Measurements from ENCODE around the gene SYT14. TPM values are rescaled to one million over a fixed set of nuclear protein-coding genes. Genes with fewer than 3 reads are reported as not detected.
"Not testable (repeated sequence)": the region's sequence is repeated elsewhere in the genome, so short reads cannot be mapped to it uniquely, and the experiment has no call there.

Gene SYT14
- not detected for total RNA-seq
- long read RNA-seq, result 0 reads

DNA sequence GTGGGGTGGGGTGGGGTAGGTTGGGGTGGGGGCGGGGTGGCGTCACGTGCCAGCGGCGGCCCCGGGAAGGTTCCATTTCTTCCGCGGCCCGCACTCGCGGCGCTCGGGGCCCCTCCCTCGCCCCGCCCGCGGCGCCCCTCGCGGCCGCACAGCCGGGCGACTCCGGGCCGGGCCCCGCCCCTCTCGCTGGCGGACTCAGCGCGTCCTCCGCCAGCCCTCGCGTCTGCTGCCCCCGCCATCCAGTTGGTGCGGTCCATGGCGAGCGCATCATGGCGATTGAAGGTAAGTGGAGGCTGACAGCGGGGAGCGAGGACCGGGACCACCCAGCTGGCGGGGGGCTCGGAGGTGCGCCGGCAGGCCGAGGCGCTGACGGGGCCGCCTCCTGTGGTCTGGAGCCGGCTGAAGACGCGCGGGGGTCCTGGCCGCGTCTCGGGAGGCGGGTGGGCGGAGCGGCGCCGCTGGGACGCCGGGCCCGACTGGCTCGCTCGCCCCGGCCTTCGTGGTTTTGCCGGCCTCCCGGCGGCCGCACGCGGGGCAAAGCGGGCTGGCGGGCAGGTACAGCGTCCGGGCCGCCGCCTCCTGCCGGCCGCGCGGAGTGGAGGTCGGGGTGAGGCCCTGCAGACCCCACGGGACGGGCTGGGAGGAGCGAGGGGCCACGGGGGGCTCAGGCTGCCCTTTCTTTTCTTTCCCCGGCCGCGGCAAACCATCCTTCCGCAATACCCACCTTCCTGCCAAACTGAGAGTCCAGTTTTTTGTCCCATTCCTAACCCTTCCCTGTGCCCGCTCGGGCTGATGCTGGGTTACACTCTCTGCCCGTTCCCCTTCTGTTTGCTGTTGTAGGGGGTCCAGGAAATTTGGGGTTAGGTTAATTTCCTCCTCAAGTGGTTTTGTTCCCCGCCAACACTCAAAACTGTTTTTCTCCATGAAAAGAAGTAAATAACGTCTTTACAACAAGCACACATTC, at the start of gene SYT14:
TSS of gene SYT14 (plus strand) at position 222 of the 964 bp plus-strand sequence. CDS start at position 270, 48 bp downstream.
- no peak for ATAC-seq (ENCODE audit: poor library complexity)
- no peak for DNase-seq
- intact Hi-C loops (cut with DNase I), result no loop called here

GRCh38 chr1:209888291-209889076, 49.5 kb upstream of the SYT14 start:
- ATAC-seq (ENCODE audit: poor library complexity); DNase-seq; intact Hi-C loops (cut with DNase I): not testable (repeated sequence)

GRCh38 chr1:209889077-209889418, 49.0 kb upstream of the SYT14 start:
- intact Hi-C loops (cut with DNase I), result no loop called here
- no peak for DNase-seq
- no peak for ATAC-seq (ENCODE audit: poor library complexity)

- DNase-seq (no peak), ATAC-seq (ENCODE audit: poor library complexity) (no peak)
- intact Hi-C loops (cut with DNase I), result no loop called here
Measured at GRCh38 chr1:209890641-209891330, 47.2 kb upstream of the SYT14 start.

GRCh38 chr1:209893751-209894150, 44.3 kb upstream of the SYT14 start:
- intact Hi-C loops (cut with DNase I), result no loop called here
- no peak for ATAC-seq (ENCODE audit: poor library complexity)

GRCh38 chr1:209895709-209896108, 42.3 kb upstream of the SYT14 start:
- DNase-seq, result no peak
- ATAC-seq (ENCODE audit: poor library complexity), result no peak
- intact Hi-C loops (cut with DNase I), result no loop called here

More at GRCh38 chr1:209893751-209894150, 44.3 kb upstream of the SYT14 start:
- no peak for DNase-seq

GRCh38 chr1:209896346-209896745, 41.7 kb upstream of the SYT14 start:
- intact Hi-C loops (cut with DNase I), result no loop called here
- no peak for DNase-seq
- no peak for ATAC-seq (ENCODE audit: poor library complexity)

GRCh38 chr1:209898271-209898670, 39.7 kb upstream of the SYT14 start:
- ATAC-seq (ENCODE audit: poor library complexity); DNase-seq; intact Hi-C loops (cut with DNase I): not testable (repeated sequence)

DNA sequence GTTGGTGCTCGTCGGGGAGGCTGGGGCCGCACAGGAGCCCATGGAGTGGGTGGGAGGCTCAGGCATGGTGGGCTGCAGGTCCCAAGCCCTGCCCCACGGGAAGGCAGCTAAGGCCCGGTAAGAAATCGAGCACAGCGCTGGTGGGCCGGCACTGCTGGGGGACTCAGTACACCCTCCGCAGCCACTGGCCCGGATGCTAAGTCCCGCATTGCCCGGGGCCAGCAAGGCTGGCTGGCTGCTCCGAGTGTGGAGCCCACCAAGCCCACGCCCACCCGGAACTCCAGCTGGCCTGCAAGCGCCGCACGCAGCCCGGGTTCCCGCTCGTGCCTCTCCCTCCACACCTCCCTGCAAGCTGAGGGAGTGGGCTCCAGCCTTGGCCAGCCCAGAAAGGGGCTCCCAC, 39.2 kb upstream of the SYT14 start:
- intact Hi-C loops (cut with DNase I); ATAC-seq (ENCODE audit: poor library complexity): not testable (repeated sequence)
- peak; percentile 31 for DNase-seq

DNA sequence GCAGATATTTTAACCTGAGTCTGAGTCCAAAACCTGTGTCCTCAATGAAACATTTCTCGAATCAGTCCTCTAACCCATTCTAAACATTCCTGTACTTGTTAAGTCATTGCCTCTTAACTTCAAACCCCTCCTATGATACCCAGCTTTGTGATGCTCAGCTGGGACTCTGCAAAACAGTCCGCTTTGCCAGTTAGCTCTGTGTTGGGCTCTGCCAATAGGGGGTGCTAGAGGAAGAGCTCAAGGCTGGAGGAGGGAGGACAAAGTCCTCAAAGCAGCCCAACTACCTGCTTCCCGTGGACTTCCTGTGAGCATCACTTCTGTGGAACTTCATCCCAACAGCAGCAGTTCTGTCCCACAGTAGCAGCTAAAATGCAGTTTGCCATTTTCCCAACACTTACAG, 38.1 kb upstream of the SYT14 start:
- intact Hi-C loops (cut with DNase I), result no loop called here
- ATAC-seq (ENCODE audit: poor library complexity) (no peak), DNase-seq (no peak)

DNA sequence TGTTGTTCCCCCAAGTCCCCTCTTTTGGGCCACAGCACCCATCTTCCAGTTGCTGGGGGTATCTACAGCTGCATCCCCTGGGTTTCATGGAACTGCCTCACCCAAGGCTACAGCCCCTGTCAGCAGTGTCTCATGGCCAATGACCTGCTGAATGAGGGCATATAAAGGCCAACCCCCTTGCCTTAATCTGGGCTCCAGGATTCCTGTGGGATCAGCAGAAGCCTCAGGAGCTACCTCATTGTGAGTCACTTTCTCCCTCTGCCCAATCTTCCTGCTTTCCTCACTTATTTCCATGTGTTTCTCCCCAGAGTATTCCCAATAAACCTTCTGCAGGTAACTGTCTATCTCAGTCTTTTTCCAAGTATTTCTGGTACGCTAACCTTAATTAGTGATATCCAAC, 37.3 kb upstream of the SYT14 start:
- DNase-seq, result no peak
- intact Hi-C loops (cut with DNase I), result no loop called here
- no peak for ATAC-seq (ENCODE audit: poor library complexity)

- DNase-seq (no peak), ATAC-seq (ENCODE audit: poor library complexity) (no peak)
- intact Hi-C loops (cut with DNase I), result no loop called here
Measured at GRCh38 chr1:209901211-209901610, 36.8 kb upstream of the SYT14 start.

DNA sequence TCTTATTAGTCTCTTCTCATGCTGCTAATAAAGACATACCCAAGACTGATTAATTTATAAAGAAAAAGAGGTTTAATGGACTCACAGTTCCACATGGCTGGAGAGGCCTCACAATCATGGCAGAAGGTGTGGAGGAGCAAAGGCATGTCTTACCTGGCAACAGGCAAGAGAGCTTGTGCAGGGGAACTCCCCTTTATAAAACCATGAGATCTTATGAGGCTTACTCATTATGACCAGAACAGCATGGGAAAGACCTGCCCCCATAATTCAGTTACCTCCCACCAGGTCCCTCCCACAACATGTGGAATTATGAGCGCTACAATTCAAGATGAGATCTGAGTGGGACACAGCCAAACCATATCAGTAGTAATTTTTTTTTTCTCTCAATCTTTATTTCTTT, 33.2 kb upstream of the SYT14 start:
- not testable (repeated sequence) for DNase-seq

GRCh38 chr1:209911746-209912145, 26.3 kb upstream of the SYT14 start:
- ATAC-seq (ENCODE audit: poor library complexity), result no peak
- intact Hi-C loops (cut with DNase I), result no loop called here
- DNase-seq, result no peak

More for the DNA sequence above, 33.2 kb upstream of the SYT14 start:
- intact Hi-C loops (cut with DNase I); ATAC-seq (ENCODE audit: poor library complexity): not testable (repeated sequence)

DNA sequence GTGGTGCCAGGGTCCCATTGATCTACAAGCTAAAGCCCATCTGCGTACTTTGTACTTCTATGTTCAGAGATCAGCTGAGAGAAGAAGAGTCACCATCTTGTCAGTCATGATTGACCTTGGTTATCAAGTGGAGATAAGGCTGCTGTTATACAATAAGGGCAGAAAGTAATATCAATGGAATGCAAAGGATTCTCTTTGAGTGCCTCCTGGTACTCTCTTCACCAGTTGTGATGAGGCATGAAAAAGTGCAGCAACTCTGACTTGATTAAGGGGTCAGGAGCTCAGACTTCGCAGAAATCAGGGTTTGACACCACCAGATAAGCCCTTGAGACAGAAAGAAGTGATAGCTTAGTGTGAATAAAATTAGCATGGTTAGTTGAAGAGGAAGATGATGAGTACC, 25.7 kb upstream of the SYT14 start:
- ATAC-seq (ENCODE audit: poor library complexity) (no peak), DNase-seq (no peak)

GRCh38 chr1:209919637-209920036, 18.4 kb upstream of the SYT14 start:
- DNase-seq; ATAC-seq (ENCODE audit: poor library complexity); intact Hi-C loops (cut with DNase I): not testable (repeated sequence)

More for the DNA sequence above, 25.7 kb upstream of the SYT14 start:
- intact Hi-C loops (cut with DNase I), result no loop called here

DNA sequence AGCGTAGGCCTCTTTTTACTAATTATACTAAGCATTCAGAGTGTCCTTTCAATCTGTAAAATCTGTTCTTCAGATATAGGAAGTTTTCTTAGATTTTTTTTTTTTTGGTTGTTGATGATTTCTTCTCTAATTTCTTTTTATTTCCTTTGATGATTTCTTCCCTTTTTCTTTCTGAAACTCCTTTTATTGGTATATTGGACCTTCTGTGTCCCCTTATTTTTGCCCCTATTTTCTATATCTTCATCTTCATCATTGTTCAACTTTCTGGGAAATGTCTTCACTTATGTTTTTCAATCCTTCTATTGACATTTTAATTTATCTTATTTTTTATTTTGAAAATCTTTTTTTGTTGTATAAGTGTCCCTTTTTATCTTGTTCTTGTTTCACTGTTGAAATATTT, 17.2 kb upstream of the SYT14 start:
- DNase-seq (no peak), ATAC-seq (ENCODE audit: poor library complexity) (no peak)
- intact Hi-C loops (cut with DNase I), result no loop called here

DNA sequence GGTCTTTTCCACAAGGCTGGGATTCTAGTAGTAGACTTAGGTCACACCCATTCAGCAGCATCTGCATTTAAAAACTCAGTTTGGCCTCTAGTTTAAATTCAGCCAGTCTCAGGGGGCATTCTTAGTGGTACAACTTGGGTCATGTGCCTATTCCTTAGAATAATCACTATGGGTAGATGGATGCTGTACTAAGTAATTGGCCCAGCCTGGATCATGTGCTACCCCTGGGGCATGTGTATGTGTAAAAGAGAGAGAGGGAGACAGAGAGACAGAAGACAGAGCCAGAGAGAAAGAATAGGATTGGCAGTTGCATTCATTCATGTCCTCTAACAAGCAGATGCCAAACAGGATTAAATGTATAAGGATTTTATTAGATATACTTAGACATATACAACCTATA, 13.6 kb upstream of the SYT14 start:
- intact Hi-C loops (cut with DNase I), result no loop called here
- DNase-seq (no peak), ATAC-seq (ENCODE audit: poor library complexity) (no peak)

GRCh38 chr1:209926045-209926444, 12.0 kb upstream of the SYT14 start:
- intact Hi-C loops (cut with DNase I), result no loop called here
- ATAC-seq (ENCODE audit: poor library complexity) (no peak), DNase-seq (no peak)

All from Right ventricle myocardium superior (tissue), 1 donor.